ENCODE results near the gene COL4A1.

- TF ChIP-seq CTCF (IDR thresholded peaks at IDR 0.05) (no peak), POLR2AphosphoS5 (IDR thresholded peaks at IDR 0.05; ENCODE audit: insufficient read depth in 1 of 2, low read depth in 1 of 2) (no peak)
These were observed 173.3 kb downstream of the COL4A1 start for GRCh38 chr13:110133425-110134235.

All from vagina (tissue), 2 donors.